RWPE2 (cell line): ENCODE data around the gene SLIT3.
A peak's percentile ranks its signal among the peaks of the same experiment; 100 is the strongest.

Experiments
- ATAC-seq: fragments of 200-7000 bp; cut with Tn5 transposase; 3 replicates; pipeline ENCODE4 v1.9.1; 2021; ENCODE audit warnings: low read depth
- DNase-seq: peaks from one replicate; pipeline ENCODE4 v3.0.0-alpha.2; 2020; ENCODE audit warnings: low spot score
- H3K27ac ChIP-seq: fragments of 450-650 bp; 2 replicates; pipeline ENCODE4 v1.5.1; 2017; ENCODE audit warnings: mild to moderate bottlenecking; ENCODE audit not compliant: poor library complexity, severe bottlenecking
- H3K27me3 ChIP-seq: fragments of 250-450 bp; sonication (Bioruptor Pico); 2 replicates; pipeline ENCODE4 v1.5.1; 2021; ENCODE audit warnings: mild to moderate bottlenecking, moderate library complexity; ENCODE audit not compliant: insufficient read depth, poor library complexity, severe bottlenecking
- H3K36me3 ChIP-seq: fragments of 250-450 bp; sonication (Bioruptor Pico); 2 replicates; pipeline ENCODE4 v1.5.1; 2020; ENCODE audit warnings: low read depth, mild to moderate bottlenecking, moderate library complexity
- H3K4me1 ChIP-seq: fragments of 250-450 bp; sonication (Bioruptor Pico); 2 replicates; pipeline ENCODE4 v1.5.1; 2021; ENCODE audit warnings: mild to moderate bottlenecking, moderate library complexity; ENCODE audit not compliant: insufficient read depth, poor library complexity, severe bottlenecking
- H3K4me3 ChIP-seq: fragments of 250-450 bp; sonication (Bioruptor Pico); 2 replicates; pipeline ENCODE4 v1.5.1; 2021; ENCODE audit warnings: mild to moderate bottlenecking, moderate library complexity; ENCODE audit not compliant: severe bottlenecking
- H3K9me3 ChIP-seq: fragments of 250-450 bp; sonication (Bioruptor Pico); 2 replicates; pipeline ENCODE4 v1.5.1; 2021; ENCODE audit warnings: mild to moderate bottlenecking, moderate library complexity; ENCODE audit not compliant: severe bottlenecking
- TF ChIP-seq, protein P1 (sequence below): fragments of 450-650 bp; IDR thresholded peaks from one replicate; pipeline ENCODE4 v1.5.1; 2017; ENCODE audit warnings: mild to moderate bottlenecking, moderate library complexity; ENCODE audit not compliant: poor library complexity, severe bottlenecking

The SLIT3 gene

DNA sequence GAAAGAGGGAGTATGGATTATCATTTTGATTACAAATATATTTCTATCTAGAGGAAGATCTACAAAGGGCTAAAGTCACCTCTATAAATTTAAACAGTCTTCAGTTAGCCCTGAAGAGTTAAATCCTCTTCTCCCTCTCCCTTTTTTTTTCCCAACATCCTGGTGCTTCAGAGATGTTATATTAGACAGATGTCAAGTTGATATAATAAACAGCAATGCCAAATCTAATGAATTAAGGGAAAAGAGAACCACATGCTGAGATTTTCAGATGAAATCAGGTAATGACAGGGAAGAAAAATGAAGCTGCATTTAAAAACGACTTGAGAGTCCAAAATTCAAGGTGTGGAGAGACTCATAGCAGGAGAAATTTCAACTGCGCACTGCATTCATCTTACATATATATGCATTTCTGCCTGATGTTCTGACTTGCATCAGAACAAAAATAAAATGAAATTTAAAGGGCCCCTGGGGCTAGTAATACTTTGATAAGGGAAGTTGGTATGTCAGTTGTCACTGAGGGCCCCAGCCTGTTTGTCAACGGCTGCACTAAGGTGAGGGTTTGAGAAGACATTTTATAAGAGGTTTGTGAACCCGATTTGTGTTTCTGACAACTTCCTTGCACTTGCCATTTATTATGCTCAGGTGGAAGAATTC, 382.9 kb downstream of the SLIT3 start:
- H3K4me3 ChIP-seq, result no peak overlapping the region

DNA sequence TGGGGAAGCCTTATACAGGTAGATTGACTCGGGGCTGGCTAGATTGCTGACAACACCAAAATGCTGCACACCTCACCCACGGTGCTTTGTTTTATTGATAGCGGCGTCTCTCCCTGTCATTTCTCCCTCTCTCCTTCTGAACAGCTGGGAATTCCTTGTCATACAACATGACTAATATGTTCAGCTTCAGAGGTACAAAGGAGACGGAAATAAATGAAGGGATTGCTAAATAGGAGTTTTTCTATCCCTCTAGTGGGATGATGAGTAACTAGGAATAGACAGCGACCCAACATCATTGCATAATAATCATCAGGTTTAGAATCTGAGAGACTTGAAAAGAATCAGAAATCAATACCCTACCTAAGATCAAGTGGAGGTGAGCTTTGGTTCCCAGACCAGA, 384.1 kb downstream of the SLIT3 start:
- Histone ChIP-seq H3K9me3 (no peaks in the 10 kb centered on the region), H3K27ac (no peak overlapping the region), H3K36me3 (no peaks in the 10 kb centered on the region), H3K27me3 (no peaks in the 10 kb centered on the region), H3K4me1 (peaks cover 10% of the 10 kb centered on the region), H3K4me3 (no peak overlapping the region)
- ATAC-seq (peak; percentile 95), DNase-seq (no peak)
- TF ChIP-seq, protein P1, sequence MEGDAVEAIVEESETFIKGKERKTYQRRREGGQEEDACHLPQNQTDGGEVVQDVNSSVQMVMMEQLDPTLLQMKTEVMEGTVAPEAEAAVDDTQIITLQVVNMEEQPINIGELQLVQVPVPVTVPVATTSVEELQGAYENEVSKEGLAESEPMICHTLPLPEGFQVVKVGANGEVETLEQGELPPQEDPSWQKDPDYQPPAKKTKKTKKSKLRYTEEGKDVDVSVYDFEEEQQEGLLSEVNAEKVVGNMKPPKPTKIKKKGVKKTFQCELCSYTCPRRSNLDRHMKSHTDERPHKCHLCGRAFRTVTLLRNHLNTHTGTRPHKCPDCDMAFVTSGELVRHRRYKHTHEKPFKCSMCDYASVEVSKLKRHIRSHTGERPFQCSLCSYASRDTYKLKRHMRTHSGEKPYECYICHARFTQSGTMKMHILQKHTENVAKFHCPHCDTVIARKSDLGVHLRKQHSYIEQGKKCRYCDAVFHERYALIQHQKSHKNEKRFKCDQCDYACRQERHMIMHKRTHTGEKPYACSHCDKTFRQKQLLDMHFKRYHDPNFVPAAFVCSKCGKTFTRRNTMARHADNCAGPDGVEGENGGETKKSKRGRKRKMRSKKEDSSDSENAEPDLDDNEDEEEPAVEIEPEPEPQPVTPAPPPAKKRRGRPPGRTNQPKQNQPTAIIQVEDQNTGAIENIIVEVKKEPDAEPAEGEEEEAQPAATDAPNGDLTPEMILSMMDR, result no peak

More for the DNA sequence above, 382.9 kb downstream of the SLIT3 start:
- no peaks in the 10 kb centered on the region for H3K9me3 ChIP-seq
- TF ChIP-seq, protein P1, result no peak
- no peaks in the 10 kb centered on the region for H3K36me3 ChIP-seq
- H3K4me1 ChIP-seq, result peaks cover 10% of the 10 kb centered on the region
- no peaks in the 10 kb centered on the region for H3K27me3 ChIP-seq
- DNase-seq (no peak), ATAC-seq (no peak)
- no peak overlapping the region for H3K27ac ChIP-seq

DNA sequence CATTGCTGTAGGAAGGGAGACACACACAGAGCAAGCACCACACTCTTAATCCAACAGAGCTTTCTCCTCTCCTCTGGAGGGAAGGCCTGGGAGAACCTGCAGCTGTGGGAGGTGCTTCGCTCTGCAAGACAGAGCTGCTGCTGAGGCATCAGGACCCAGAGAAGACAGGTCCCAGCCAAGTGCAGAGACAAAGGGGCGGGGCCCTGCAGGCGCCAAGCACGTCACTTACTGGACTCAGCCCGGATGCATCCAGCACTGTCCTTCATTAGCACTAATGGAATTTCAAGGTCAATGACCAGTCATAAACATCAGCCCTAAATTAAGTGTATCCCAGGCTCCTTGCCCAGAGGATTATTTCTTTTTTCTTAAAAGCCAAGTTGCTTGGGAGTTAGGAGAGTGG, 384.7 kb downstream of the SLIT3 start:
- Histone ChIP-seq H3K36me3 (no peaks in the 10 kb centered on the region), H3K4me3 (no peak overlapping the region), H3K4me1 (peaks cover 10% of the 10 kb centered on the region), H3K27ac (no peak overlapping the region), H3K27me3 (no peaks in the 10 kb centered on the region), H3K9me3 (no peaks in the 10 kb centered on the region)
- TF ChIP-seq, protein P1, result no peak
- DNase-seq, result no peak
- ATAC-seq, result peak; percentile 36; the same call in 1 of the 3 replicates

DNA sequence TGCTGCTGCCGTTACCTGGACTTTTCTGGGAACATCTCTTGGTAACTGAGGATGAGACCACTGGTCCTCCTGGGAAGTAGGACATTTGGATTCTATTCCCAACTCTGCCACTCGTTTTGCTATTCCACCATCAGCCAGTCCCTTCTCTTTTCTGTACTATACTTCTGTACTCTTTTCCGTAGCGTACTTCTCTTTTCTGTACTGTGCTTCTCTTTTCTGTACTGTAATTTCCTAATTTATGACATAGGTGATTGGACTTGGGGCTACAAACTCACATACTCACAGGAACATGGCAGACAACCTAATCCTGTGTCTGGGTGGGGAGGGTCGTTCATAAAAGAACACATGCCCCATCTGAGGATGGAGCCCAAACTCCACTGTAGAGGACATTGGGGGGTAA, 386.4 kb downstream of the SLIT3 start:
- ATAC-seq (no peak), DNase-seq (no peak)
- H3K9me3 ChIP-seq, result no peaks in the 10 kb centered on the region
- TF ChIP-seq, protein P1, result no peak
- H3K27me3 ChIP-seq, result no peaks in the 10 kb centered on the region
- no peak overlapping the region for H3K27ac ChIP-seq
- H3K4me1 ChIP-seq, result peaks cover 10% of the 10 kb centered on the region
- no peaks in the 10 kb centered on the region for H3K36me3 ChIP-seq
- H3K4me3 ChIP-seq, result no peak overlapping the region

DNA sequence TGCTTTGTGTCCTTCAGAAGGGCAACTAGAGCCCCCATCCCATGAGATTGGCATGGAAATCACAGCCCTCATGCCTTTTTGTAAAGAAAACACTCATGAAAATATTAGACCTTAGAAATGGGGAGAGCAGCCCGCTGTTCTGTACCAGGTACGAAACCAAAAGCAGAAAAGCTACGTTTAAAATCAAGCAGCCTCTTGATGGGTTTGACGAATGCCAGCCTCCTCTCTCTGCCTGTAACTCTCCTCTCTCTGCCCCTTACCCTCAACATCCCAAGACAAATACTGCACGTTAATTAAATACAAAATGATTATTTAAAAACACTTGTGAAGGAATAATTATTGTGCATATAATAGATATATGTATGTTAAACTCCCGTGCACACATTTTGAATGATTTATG, 390.1 kb downstream of the SLIT3 start:
- H3K4me3 ChIP-seq, result no peak overlapping the region
- DNase-seq (no peak), ATAC-seq (no peak)
- H3K27me3 ChIP-seq, result no peaks in the 10 kb centered on the region
- no peak overlapping the region for H3K27ac ChIP-seq
- no peaks in the 10 kb centered on the region for H3K36me3 ChIP-seq
- H3K4me1 ChIP-seq, result no peaks in the 10 kb centered on the region
- H3K9me3 ChIP-seq, result no peaks in the 10 kb centered on the region
- TF ChIP-seq, protein P1, result no peak
